SH-SY5Y (cell line): ENCODE measurements around the gene CTNND2.

Source experiments
- GATA2 ChIP-seq: IDR thresholded peaks from 2 replicates; pipeline ENCODE4 v1.6.1; 2011; ENCODE audit warnings: mild to moderate bottlenecking, low read depth, low read length
- GATA3 ChIP-seq: IDR thresholded peaks from 2 replicates; pipeline ENCODE4 v1.6.1; 2011; ENCODE audit warnings: low read depth, mild to moderate bottlenecking, low read length, moderate library complexity

DNA sequence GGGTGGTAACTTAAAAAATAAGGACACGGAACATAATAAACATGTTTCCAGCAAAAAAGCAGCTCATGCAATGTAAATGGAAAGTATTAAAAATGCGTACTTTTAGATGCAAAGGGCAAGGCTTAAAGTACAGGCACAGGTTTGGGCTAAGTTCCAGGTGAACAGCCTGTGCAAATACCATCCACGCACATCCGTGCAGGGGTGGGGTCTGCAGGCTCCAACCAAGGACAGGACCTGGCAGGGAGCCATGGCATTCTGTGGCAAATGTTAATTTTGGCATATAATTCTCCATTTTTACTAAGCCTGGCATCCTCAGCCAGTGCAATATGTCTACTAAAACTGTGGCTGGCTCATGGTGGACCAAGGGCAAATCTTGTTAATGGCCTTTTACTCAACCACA is 777.4 kb downstream of the CTNND2 start:
- TF ChIP-seq GATA3 (no peak), GATA2 (no peak)
